ENCODE measurements around the gene NTF3. TPM values are rescaled to one million over a fixed set of nuclear protein-coding genes. Genes with fewer than 3 reads are reported as not detected.

The NTF3 gene
- total and polyA plus RNA-seq, 2 donors (not counting 1 experiment from before 2014, with no cell fraction given): not detected

GRCh38 chr12:5520831-5521230, 88.9 kb downstream of the NTF3 start:
- no peak overlapping the region for H3K4me3 Mint-ChIP-seq
- no peaks in the 10 kb centered on the region for H4K20me1 ChIP-seq (ENCODE audit: control insufficient read depth, insufficient read depth, low read length, poor library complexity, severe bottlenecking)
- no peak overlapping the region for H3K27ac Mint-ChIP-seq
- H3K27ac ChIP-seq (ENCODE audit: low read length in 2 of 2): no peak overlapping the region
- no peaks in the 10 kb centered on the region for H3K79me2 ChIP-seq (ENCODE audit: control insufficient read depth, insufficient read depth, low read length)
- peaks cover 3% of the 10 kb centered on the region for H3K27me3 Mint-ChIP-seq
- ChIA-PET CTCF (no interaction called here), POLR2A (no interaction called here)
- no peaks in the 10 kb centered on the region for H3K36me3 ChIP-seq (replicated peaks in 1 of 2; ENCODE audit: control extremely low read depth in 1 of 2, control insufficient read depth in 1 of 2, extremely low read depth in 1 of 2, insufficient read depth in 2 of 2, low read length in 1 of 2)
- no peaks in the 10 kb centered on the region for H3K9me3 Mint-ChIP-seq (ENCODE audit: insufficient read depth)
- no peaks in the 10 kb centered on the region for H3K4me1 ChIP-seq (ENCODE audit: control insufficient read depth in 2 of 2, insufficient read depth in 2 of 2, low read length in 2 of 2)
- no peak for TF ChIP-seq EZH2 (IDR thresholded peaks at IDR 0.05; ENCODE audit: borderline replicate concordance, insufficient read depth, low read depth, low read length, poor library complexity, severe bottlenecking)
- no peak for TF ChIP-seq CTCF (IDR thresholded peaks at IDR 0.05)
- intact Hi-C loops (cut with micrococcal nuclease): no loop called here
- no peak overlapping the region for H3K9ac ChIP-seq (ENCODE audit: low read length)
- H3K27me3 ChIP-seq (replicated peaks in 1 of 4; ENCODE audit: control extremely low read depth in 1 of 4, control insufficient read depth in 3 of 4, insufficient read depth in 4 of 4, low read length in 3 of 4): no peaks in the 10 kb centered on the region
- H3K4me2 ChIP-seq (replicated peaks; ENCODE audit: low read depth, low read length, poor library complexity, severe bottlenecking): no peak overlapping the region
- DNase-seq (no peak), ATAC-seq (ENCODE audit: low read depth) (no peak)
- H3K9me3 ChIP-seq (ENCODE audit: control extremely low read depth in 1 of 3, control insufficient read depth in 2 of 3, insufficient read depth in 1 of 3, low read length in 2 of 3): no peaks in the 10 kb centered on the region
- H3K4me3 ChIP-seq (ENCODE audit: control extremely low read depth in 1 of 5, extremely low read depth in 1 of 5, insufficient read depth in 1 of 5, low read depth in 2 of 5, low read length in 4 of 5): no peak overlapping the region
- no peaks in the 10 kb centered on the region for H3K4me1 Mint-ChIP-seq
- H2AFZ ChIP-seq (ENCODE audit: insufficient read depth, low read depth, low read length, poor library complexity, severe bottlenecking): no peak overlapping the region
- WGBS (ENCODE audit: insufficient coverage): 88% methylated on average over 5 of the region's 5 CpGs

GRCh38 chr12:5521456-5522325, 89.8 kb downstream of the NTF3 start:
- no peaks in the 10 kb centered on the region for H3K4me1 Mint-ChIP-seq
- Histone ChIP-seq H4K20me1 (ENCODE audit: control insufficient read depth, insufficient read depth, low read length, poor library complexity, severe bottlenecking) (no peaks in the 10 kb centered on the region), H3K79me2 (ENCODE audit: control insufficient read depth, insufficient read depth, low read length) (no peaks in the 10 kb centered on the region), H3K27me3 (replicated peaks in 1 of 4; ENCODE audit: control extremely low read depth in 1 of 4, control insufficient read depth in 3 of 4, insufficient read depth in 4 of 4, low read length in 3 of 4) (no peaks in the 10 kb centered on the region), H3K9ac (ENCODE audit: low read length) (no peak overlapping the region), H3K27ac (ENCODE audit: low read length in 2 of 2) (no peak overlapping the region), H3K9me3 (ENCODE audit: control extremely low read depth in 1 of 3, control insufficient read depth in 2 of 3, insufficient read depth in 1 of 3, low read length in 2 of 3) (no peaks in the 10 kb centered on the region), H3K4me2 (replicated peaks; ENCODE audit: low read depth, low read length, poor library complexity, severe bottlenecking) (no peak overlapping the region), H2AFZ (ENCODE audit: insufficient read depth, low read depth, low read length, poor library complexity, severe bottlenecking) (no peak overlapping the region), H3K36me3 (replicated peaks in 1 of 2; ENCODE audit: control extremely low read depth in 1 of 2, control insufficient read depth in 1 of 2, extremely low read depth in 1 of 2, insufficient read depth in 2 of 2, low read length in 1 of 2) (no peaks in the 10 kb centered on the region), H3K4me1 (ENCODE audit: control insufficient read depth in 2 of 2, insufficient read depth in 2 of 2, low read length in 2 of 2) (no peaks in the 10 kb centered on the region), H3K4me3 (ENCODE audit: control extremely low read depth in 1 of 5, extremely low read depth in 1 of 5, insufficient read depth in 1 of 5, low read depth in 2 of 5, low read length in 4 of 5) (no peak overlapping the region)
- TF ChIP-seq CTCF (IDR thresholded peaks at IDR 0.05) (no peak), EZH2 (IDR thresholded peaks at IDR 0.05; ENCODE audit: borderline replicate concordance, insufficient read depth, low read depth, low read length, poor library complexity, severe bottlenecking) (no peak)
- DNase-seq (no peak), ATAC-seq (ENCODE audit: low read depth) (no peak)
- H3K4me3 Mint-ChIP-seq: no peak overlapping the region
- ChIA-PET POLR2A (no interaction called here), CTCF (no interaction called here)
- H3K9me3 Mint-ChIP-seq (ENCODE audit: insufficient read depth): no peaks in the 10 kb centered on the region
- no peak overlapping the region for H3K27ac Mint-ChIP-seq
- WGBS (ENCODE audit: insufficient coverage): 90% methylated on average over 20 of the region's 20 CpGs
- peaks cover 3% of the 10 kb centered on the region for H3K27me3 Mint-ChIP-seq
- intact Hi-C loops (cut with micrococcal nuclease): no loop called here

All from B cell (primary cell).